ENCODE results near the gene NCBP2L.

The NCBP2L gene

DNA sequence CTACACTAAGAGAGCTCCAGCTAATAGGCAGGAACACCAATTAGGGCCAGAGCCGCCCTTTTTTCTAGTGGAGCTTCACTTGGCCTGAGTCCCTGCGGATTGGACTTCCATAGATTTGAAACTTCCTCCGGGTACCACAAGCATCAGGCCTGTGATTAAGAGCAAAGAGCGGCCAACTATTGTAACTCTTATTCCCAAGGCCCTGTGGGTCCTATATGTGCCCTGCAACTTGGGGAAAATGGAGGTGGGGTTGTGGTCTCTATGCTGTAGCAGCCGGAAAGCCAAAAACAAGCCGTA lies at the start of gene NCBP2L:
Gene NCBP2L (plus strand): TSS at position 198 of the 297 bp plus-strand sequence. CDS start 16,488 bp downstream, outside the sequence.
- H3K27ac ChIP-seq = no peak within 1 kb of the TSS
- TF ChIP-seq, protein P1, sequence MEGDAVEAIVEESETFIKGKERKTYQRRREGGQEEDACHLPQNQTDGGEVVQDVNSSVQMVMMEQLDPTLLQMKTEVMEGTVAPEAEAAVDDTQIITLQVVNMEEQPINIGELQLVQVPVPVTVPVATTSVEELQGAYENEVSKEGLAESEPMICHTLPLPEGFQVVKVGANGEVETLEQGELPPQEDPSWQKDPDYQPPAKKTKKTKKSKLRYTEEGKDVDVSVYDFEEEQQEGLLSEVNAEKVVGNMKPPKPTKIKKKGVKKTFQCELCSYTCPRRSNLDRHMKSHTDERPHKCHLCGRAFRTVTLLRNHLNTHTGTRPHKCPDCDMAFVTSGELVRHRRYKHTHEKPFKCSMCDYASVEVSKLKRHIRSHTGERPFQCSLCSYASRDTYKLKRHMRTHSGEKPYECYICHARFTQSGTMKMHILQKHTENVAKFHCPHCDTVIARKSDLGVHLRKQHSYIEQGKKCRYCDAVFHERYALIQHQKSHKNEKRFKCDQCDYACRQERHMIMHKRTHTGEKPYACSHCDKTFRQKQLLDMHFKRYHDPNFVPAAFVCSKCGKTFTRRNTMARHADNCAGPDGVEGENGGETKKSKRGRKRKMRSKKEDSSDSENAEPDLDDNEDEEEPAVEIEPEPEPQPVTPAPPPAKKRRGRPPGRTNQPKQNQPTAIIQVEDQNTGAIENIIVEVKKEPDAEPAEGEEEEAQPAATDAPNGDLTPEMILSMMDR (conservative IDR thresholded peaks at IDR 0.05) = no peak; the same call in none of the 2 replicates

DNA sequence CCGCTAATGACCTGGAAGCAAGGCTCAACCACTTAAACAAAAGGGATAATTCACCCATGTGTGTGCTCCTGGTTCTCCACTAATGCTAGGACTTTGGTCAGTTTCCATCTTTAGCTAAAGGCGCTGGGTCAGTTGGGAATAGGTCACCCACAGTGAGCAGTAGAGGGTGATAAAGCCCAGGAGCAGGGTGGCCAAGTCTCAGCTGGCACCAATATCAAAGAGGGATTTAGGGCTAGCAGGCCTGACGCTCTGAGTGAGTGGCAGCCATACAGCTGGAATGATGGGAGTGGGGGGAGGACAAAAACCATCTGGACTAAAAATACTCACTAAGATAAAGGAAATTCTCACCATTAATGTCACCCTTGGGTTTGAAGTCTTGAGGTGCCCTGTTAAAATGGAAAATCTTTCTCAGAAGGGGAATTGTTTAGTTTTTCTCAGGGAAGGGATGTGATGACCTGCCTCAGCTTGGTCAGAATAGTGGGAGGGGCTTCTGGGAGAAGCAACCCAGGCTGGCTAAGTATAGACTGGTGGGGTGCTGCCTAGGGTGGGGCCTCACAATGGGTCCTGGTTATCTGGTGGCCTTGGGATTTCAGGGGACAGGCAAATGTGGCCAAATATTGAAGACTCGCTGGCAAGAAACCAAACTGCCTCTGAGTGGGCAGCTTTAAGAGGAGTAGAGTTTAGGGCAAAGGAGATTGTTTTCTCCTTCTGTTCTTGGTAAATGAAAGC lies 49.0 kb upstream of the NCBP2L start:
- TF ChIP-seq, protein P1 (conservative IDR thresholded peaks at IDR 0.05) = no peak
- no peak overlapping the region; the same call in 1 of the 2 replicates for H3K27ac ChIP-seq

DNA sequence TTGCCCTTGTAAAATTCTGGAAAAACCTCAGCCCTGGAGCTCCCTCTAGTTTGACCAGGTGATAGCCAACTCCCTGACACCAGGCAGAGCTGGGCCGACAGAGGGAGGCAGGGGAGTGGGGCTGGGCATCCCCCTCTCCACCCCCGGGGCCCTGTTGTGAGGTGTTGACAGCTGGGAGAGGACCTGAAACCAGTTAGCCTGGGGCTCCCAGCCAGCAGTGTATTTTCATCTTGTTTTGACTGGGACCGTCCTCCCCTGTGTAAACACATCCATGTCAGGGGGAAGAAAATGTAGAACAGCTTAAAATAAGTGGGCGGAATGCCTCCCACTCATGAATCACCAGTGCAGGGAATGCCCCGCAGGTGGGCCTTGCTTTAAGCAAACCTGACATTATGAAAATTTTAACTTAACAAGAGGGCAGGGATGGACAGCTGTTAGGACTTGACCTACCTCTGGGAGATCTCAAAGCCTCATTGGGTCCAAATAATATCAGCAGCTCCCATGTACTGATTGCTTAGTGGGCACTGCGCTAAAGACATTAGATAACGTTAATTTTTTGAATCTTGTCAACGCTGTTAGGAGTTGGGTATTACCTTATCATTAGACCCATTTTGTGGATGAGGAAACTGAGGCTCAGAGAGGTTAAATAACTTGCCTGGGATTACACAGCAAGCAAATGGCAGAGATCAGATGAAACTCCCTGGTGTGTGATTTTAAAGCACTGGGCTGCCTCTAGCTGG lies 47.8 kb upstream of the NCBP2L start:
- TF ChIP-seq, protein P1 (conservative IDR thresholded peaks at IDR 0.05) = no peak
- H3K27ac ChIP-seq = peak overlapping the region; percentile 48; the same call in 1 of the 2 replicates

DNA sequence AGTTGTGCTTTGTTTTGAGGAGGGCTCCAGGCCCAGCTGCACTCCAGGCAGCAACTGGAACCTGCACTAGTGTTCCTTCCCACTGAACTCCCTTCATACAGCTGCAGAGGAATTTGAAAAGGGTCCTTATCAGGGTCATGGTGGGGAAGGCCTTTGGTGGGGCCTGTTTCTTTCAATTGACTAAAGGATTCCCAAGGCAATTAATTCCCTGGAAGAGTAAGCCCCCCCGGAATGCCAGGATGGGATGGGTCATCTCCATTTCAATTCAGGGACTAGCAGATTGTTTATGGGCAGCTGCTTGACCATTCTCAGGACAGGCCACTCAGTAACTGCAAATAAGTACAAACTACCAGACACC lies 47.3 kb upstream of the NCBP2L start:
- H3K27ac ChIP-seq = peak overlapping the region; percentile 48

DNA sequence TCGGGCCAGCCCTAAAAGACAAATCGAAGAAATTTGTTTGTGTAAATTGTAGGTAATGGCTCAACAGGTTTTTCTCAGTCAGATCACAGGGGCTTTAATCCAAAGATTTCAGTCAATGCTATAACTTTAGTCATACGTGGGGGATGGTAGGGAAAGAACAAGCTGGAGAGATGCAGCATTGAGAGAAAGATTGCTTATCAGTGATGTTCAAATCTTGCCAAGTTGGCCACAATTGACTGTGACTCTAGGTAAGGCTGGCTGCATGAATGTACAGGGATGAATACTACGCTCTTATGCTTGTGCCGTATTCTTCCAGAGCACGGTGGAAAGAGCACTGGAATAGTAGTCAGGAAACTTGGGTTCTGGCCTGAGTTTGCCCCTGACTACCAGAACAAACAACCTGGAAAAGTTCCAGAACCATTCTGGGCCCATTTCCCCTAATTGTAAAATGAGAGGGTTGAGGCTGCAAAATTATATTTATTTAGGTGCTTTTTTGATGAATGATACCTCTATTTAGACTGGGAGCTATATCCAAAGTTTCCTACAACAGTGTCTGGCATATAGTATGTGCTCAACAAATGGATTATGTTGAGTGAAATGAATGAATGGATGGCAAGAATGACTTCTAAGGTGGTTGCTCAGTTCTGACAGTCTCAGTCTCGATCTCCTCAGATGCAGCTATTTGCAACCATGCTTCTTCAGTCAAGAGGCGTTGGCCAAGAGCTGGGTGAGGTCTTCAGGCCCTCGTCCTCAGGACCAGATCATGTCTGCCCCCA lies 46.4 kb upstream of the NCBP2L start:
- TF ChIP-seq, protein P1 (conservative IDR thresholded peaks at IDR 0.05) = no peak

More for the DNA sequence above, 47.3 kb upstream of the NCBP2L start:
- TF ChIP-seq, protein P1 (conservative IDR thresholded peaks at IDR 0.05) = no peak

DNA sequence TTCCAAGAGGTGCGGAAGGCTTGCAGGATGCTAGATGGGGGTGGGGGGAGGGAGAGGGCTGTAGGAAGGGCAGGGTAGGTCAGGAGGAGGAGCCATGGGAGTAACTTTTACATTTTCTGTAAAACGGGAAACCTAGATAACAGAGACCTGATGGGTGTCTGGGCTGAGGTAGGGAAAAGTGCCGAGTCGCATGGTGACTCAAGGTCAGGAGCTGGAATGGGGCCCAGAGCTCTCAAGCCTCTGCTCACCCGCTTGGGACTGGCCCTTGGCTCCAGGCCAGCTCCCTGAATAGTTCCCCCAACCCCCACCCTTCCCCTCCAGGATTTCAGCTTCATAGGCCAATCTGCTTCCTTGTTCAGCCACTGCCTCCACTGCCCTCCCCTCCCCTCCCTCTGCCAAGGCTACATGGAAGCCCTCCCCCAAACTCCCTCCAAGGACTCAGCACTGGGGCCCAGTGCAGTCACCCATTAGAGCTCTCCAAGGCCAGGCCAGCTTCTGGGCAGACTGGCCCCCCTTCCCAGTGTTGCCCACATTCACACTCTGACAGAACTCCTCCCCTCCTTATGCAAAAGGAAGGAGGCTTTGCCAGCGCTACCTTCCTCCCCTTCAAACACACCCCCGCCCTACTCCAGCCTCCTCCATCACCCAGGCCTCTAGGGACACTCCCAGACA lies 45.6 kb upstream of the NCBP2L start:
- TF ChIP-seq, protein P1 (conservative IDR thresholded peaks at IDR 0.05) = no peak
- H3K27ac ChIP-seq = 0 out of 2 replicates have a peak overlapping the region, but pooled peaks have one; percentile 48

More for the DNA sequence above, 46.4 kb upstream of the NCBP2L start:
- H3K27ac ChIP-seq = peak overlapping the region; percentile 48
